Activated CD4-positive, alpha-beta memory T cell treated with anti-CD3 and anti-CD28 coated beads for 36 hours (primary cell): Measurements from ENCODE around the gene LRRK1. TPM values are rescaled to one million over a fixed set of nuclear protein-coding genes. Genes with fewer than 3 reads are reported as not detected.

Experiments used
- CTCF ChIA-PET: fragments of 350-600 bp; sonication (Branson Sonifier 250); formaldehyde crosslinking; loops from one replicate; lab custom pipeline; 2021; ENCODE audit warnings: antibody characterized with exemption, inconsistent platforms; lab: Charles Lee
- POLR2A ChIA-PET: fragments of 350-600 bp; sonication (Branson Sonifier 250); formaldehyde crosslinking; loops from one replicate; lab custom pipeline; 2021; ENCODE audit warnings: antibody characterized with exemption; lab: Charles Lee
- DNase-seq: peaks from one replicate; pipeline ENCODE4 v3.0.0-alpha.2; 2020
- H3K27ac Mint-ChIP-seq: one replicate; pipeline ENCODE4 v1.8.0; 2021; ENCODE audit warnings: mixed read lengths
- H3K27me3 Mint-ChIP-seq: one replicate; pipeline ENCODE4 v1.8.0; 2021; ENCODE audit warnings: mixed read lengths
- H3K36me3 Mint-ChIP-seq: one replicate; pipeline ENCODE4 v1.8.0; 2021; ENCODE audit warnings: mixed read lengths
- H3K4me1 Mint-ChIP-seq: one replicate; pipeline ENCODE4 v1.8.0; 2021; ENCODE audit warnings: low read depth, mixed read lengths
- H3K4me3 Mint-ChIP-seq: one replicate; pipeline ENCODE4 v1.8.0; 2021; ENCODE audit warnings: mild to moderate bottlenecking, mixed read lengths
- H3K9me3 Mint-ChIP-seq: one replicate; pipeline ENCODE4 v1.8.0; 2021; ENCODE audit warnings: mixed read lengths
- intact Hi-C: fragments of 100-400 bp; cut with micrococcal nuclease; formaldehyde crosslinking; loops from one replicate; pipeline ENCODE4 v1.15.1; 2023
- total RNA-seq, 2 experiments: library from RNA; stranded (reverse); gene quantifications; one replicate each; pipeline ENCODE4 v1.2.3, GENCODE V29; 2021

LRRK1 gene
- total RNA-seq, 2 experiments from 2014 or later: 0.41 to 0.71 TPM

- ChIA-PET CTCF (interaction anchor here (1.0 kb wide), 1 partner anchor 85 kb away, joined by 3 read pairs; no protein-coding TSS in a partner anchor), POLR2A (no interaction called here)
- Mint-ChIP-seq H3K9me3 (no peaks in the 10 kb centered on the region), H3K36me3 (no peaks in the 10 kb centered on the region), H3K4me3 (no peak overlapping the region), H3K27me3 (peaks cover 6% of the 10 kb centered on the region), H3K4me1 (no peaks in the 10 kb centered on the region), H3K27ac (no peak overlapping the region)
- intact Hi-C loops: no loop called here
- no peak for DNase-seq
Observed at GRCh38 chr15:100931143-100931890, 12.2 kb downstream of the LRRK1 start.

- Mint-ChIP-seq H3K9me3 (no peaks in the 10 kb centered on the region), H3K36me3 (no peaks in the 10 kb centered on the region), H3K27me3 (peaks cover 6% of the 10 kb centered on the region), H3K4me3 (no peak overlapping the region), H3K4me1 (no peaks in the 10 kb centered on the region), H3K27ac (no peak overlapping the region)
- ChIA-PET CTCF (no interaction called here), POLR2A (no interaction called here)
- intact Hi-C loops: no loop called here
- no peak for DNase-seq
Observed at GRCh38 chr15:100932676-100933348, 13.7 kb downstream of the LRRK1 start.

DNA sequence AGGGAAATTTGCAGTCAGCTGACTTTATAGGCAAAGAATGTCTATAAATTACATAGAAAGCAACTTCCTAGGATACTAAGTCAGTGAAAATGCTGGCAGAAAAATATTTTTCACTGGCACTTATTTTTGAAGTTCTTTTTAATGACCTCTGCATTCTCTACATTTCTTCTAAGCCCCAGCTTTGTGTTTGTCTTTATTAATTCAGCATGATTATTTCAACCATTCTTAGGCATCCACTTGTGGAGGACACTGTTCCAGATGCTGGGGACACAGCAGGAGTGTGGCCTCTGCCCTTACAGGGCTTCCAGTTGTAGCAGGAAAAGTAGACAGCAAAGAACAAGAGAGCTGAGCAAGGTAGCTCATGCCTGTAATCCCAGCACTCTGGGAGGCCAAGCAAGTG, 15.0 kb downstream of the LRRK1 start:
- CTCF ChIA-PET: no interaction called here
- Mint-ChIP-seq H3K4me3 (no peak overlapping the region), H3K9me3 (no peaks in the 10 kb centered on the region), H3K4me1 (no peaks in the 10 kb centered on the region), H3K27me3 (peaks cover 1% of the 10 kb centered on the region), H3K36me3 (no peaks in the 10 kb centered on the region), H3K27ac (no peak overlapping the region)
- POLR2A ChIA-PET: interaction anchor here (0.6 kb wide), 1 partner anchor 276 kb away, joined by 3 read pairs; no protein-coding TSS in a partner anchor
- intact Hi-C loops: no loop called here
- DNase-seq: no peak

DNA sequence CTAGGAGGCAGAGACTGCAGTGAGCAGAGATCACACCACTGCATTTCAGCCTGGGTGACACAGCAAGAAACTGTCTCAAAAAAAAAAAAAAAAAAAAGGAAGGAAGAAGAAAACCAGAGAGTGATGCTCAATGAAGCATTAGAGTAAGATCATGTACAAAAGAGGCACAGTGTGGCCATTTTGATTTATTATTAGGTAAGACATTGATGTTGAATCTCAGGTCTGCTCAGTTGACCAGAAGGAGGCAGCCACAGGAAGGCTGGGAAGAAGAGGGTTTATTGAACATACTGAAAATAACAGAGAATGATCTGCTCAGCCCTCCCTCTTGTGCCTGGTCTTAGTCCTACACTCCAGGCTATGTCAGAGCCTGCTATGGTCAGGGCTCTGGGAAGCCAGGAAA, 15.6 kb downstream of the LRRK1 start:
- DNase-seq: no peak
- ChIA-PET POLR2A (interaction anchor here (0.6 kb wide), 1 partner anchor 277 kb away, joined by 3 read pairs; no protein-coding TSS in a partner anchor), CTCF (no interaction called here)
- H3K27ac Mint-ChIP-seq: no peak overlapping the region
- intact Hi-C loops: no loop called here
- H3K4me1 Mint-ChIP-seq: no peaks in the 10 kb centered on the region
- no peaks in the 10 kb centered on the region for H3K36me3 Mint-ChIP-seq
- H3K4me3 Mint-ChIP-seq: no peak overlapping the region
- no peaks in the 10 kb centered on the region for H3K9me3 Mint-ChIP-seq
- H3K27me3 Mint-ChIP-seq: peaks cover 1% of the 10 kb centered on the region

DNA sequence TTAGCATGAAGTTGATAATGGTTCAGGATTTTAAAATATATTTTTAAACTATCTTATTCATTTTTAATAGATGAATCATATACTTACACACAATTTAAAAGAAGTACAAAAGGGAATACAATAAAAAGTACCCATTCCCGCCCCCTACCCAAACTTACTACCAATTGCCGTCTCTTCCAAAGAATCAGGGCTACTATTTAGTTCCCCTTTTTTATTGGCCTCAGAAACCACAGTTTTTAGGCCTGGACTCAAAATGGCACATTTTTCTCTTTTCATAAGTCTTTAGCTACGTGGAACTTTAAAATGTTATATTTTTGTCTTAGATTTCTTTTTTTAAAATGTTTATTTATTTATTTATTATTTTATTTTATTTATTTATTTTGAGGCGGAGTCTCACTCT, 18.0 kb downstream of the LRRK1 start:
- intact Hi-C loops: no loop called here
- no peak for DNase-seq
- Mint-ChIP-seq H3K4me3 (no peak overlapping the region), H3K9me3 (no peaks in the 10 kb centered on the region), H3K27me3 (peaks cover 1% of the 10 kb centered on the region), H3K36me3 (no peaks in the 10 kb centered on the region), H3K27ac (no peak overlapping the region), H3K4me1 (no peaks in the 10 kb centered on the region)
- ChIA-PET POLR2A (no interaction called here), CTCF (no interaction called here)

DNA sequence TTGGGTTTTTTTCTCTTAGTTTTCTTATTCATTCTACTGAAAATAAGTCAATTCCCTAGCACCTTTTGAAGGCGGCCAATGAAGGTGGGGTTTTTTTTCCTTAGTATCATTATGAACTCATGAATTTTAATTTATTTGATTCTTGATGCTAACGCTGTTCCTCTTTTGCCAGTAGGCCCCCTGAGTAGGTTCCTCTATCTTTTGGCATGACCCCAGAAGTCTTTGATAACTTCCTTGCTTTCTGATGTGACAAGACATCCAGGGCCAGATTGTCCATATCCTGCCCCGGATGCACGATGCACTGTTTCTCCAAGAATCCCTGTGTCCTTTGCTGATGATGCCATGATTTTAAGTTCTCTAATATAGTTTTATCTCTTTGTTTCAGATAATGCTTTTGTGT, 20.6 kb downstream of the LRRK1 start:
- DNase-seq: no peak
- no peaks in the 10 kb centered on the region for H3K27me3 Mint-ChIP-seq
- H3K4me3 Mint-ChIP-seq: no peak overlapping the region
- POLR2A ChIA-PET: no interaction called here
- no peaks in the 10 kb centered on the region for H3K4me1 Mint-ChIP-seq
- no peaks in the 10 kb centered on the region for H3K9me3 Mint-ChIP-seq
- CTCF ChIA-PET: no interaction called here
- intact Hi-C loops: no loop called here
- H3K36me3 Mint-ChIP-seq: no peaks in the 10 kb centered on the region
- H3K27ac Mint-ChIP-seq: no peak overlapping the region

DNA sequence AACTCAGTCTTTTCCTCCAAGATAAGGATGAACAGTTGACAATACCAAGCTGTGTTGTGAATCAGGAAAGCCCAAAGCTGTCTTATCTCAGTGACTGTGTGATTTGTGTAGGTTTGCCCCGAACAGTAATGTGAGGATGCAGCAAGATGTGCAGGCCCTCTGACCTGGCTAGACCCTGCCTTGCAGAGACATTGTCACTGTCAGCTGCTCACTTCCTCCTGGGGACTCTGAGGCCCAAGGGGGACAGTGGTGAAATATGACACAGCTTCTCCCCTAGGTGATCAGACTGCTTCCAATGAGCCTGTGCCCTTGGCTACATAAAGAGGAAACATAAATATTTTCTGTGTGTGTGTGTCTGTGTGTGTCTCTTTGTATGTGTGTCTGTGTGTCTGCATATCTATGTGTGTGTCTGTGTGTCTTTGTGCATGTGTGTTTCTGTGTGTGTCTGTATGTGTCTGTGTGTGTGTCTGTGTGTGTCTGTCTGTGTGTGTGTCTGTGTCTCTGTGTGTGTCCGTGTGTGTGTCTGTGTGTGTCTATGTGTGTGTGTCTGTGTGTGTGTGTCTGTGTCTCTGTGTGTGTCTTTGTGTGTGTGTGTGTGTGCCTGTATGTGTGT, 21.7 kb downstream of the LRRK1 start:
- Mint-ChIP-seq H3K27ac (no peak overlapping the region), H3K9me3 (no peaks in the 10 kb centered on the region), H3K36me3 (no peaks in the 10 kb centered on the region), H3K27me3 (no peaks in the 10 kb centered on the region), H3K4me3 (no peak overlapping the region), H3K4me1 (no peaks in the 10 kb centered on the region)
- intact Hi-C loops: no loop called here
- no peak for DNase-seq
- ChIA-PET CTCF (no interaction called here), POLR2A (no interaction called here)

DNA sequence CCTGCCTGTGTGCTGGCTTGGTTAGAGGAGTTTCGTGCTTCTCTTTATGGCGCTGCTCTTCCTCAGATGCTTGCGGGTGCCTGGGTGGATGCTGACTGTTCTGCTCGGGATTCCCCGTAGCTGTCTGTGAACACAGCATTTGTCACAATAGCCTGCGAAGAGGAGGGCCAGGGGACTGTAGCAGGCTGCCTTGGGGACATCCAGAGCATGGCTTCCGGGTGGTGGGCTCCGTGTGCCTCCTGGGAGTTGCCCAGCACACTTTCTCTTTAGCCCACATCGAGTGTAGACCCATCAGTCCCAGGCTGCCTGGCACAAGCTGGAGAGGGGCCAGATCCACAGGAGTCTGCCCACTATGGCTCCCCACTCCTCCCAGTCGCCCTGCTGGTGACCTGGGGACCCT, 22.4 kb downstream of the LRRK1 start:
- Mint-ChIP-seq H3K27ac (no peak overlapping the region), H3K4me3 (no peak overlapping the region), H3K4me1 (no peaks in the 10 kb centered on the region), H3K27me3 (no peaks in the 10 kb centered on the region), H3K36me3 (no peaks in the 10 kb centered on the region), H3K9me3 (no peaks in the 10 kb centered on the region)
- ChIA-PET POLR2A (no interaction called here), CTCF (no interaction called here)
- no peak for DNase-seq
- intact Hi-C loops: no loop called here

GRCh38 chr15:100942656-100943425, 23.7 kb downstream of the LRRK1 start:
- H3K9me3 Mint-ChIP-seq: no peaks in the 10 kb centered on the region
- no peak overlapping the region for H3K27ac Mint-ChIP-seq
- H3K27me3 Mint-ChIP-seq: no peaks in the 10 kb centered on the region
- no peaks in the 10 kb centered on the region for H3K36me3 Mint-ChIP-seq
- DNase-seq: no peak
- no peak overlapping the region for H3K4me3 Mint-ChIP-seq
- POLR2A ChIA-PET: no interaction called here
- CTCF ChIA-PET: interaction anchor here (0.7 to 1.7 kb wide), 3 partner anchors 64 to 73 kb away, joined by 3 to 4 read pairs (median 3); no protein-coding TSS in a partner anchor
- intact Hi-C loops: no loop called here
- H3K4me1 Mint-ChIP-seq: no peaks in the 10 kb centered on the region

- no peak for DNase-seq
- H3K4me1 Mint-ChIP-seq: no peaks in the 10 kb centered on the region
- H3K4me3 Mint-ChIP-seq: no peak overlapping the region
- ChIA-PET POLR2A (no interaction called here), CTCF (interaction anchor here (1.3 to 1.7 kb wide), 2 partner anchors 62 to 65 kb away, joined by 3 to 5 read pairs; no protein-coding TSS in a partner anchor)
- no peaks in the 10 kb centered on the region for H3K36me3 Mint-ChIP-seq
- H3K27me3 Mint-ChIP-seq: peaks cover 6% of the 10 kb centered on the region
- H3K27ac Mint-ChIP-seq: no peak overlapping the region
- H3K9me3 Mint-ChIP-seq: no peaks in the 10 kb centered on the region
- intact Hi-C loops: no loop called here
Observed at GRCh38 chr15:100944244-100944895, 25.2 kb downstream of the LRRK1 start.

- H3K27ac Mint-ChIP-seq: no peak overlapping the region
- intact Hi-C loops: no loop called here
- H3K4me1 Mint-ChIP-seq: no peaks in the 10 kb centered on the region
- ChIA-PET POLR2A (no interaction called here), CTCF (interaction anchor here (1.3 kb wide), 1 partner anchor 62 kb away, joined by 5 read pairs; no protein-coding TSS in a partner anchor)
- H3K9me3 Mint-ChIP-seq: no peaks in the 10 kb centered on the region
- no peak overlapping the region for H3K4me3 Mint-ChIP-seq
- no peaks in the 10 kb centered on the region for H3K36me3 Mint-ChIP-seq
- peaks cover 6% of the 10 kb centered on the region for H3K27me3 Mint-ChIP-seq
- DNase-seq: no peak
Observed at GRCh38 chr15:100944986-100945385, 25.8 kb downstream of the LRRK1 start.
